A673 (cell line): ENCODE results near the gene FNBP1. TPM values are rescaled to one million over a fixed set of nuclear protein-coding genes. Genes with fewer than 3 reads are reported as not detected.
"Not testable (repeated sequence)": the region's sequence is repeated elsewhere in the genome, so short reads cannot be mapped to it uniquely, and the experiment has no call there.

ENCODE experiments used
- BruUV-seq: library from RNA; stranded (reverse); fragments of 400-500 nt; replicated peaks from 2 replicates; lab custom pipeline; 2021; lab: Mats Ljungman, UMichigan
- CTCF ChIA-PET: fragments of 300-600 bp; sonication (Branson Sonifier 250); formaldehyde crosslinking; loops from one replicate; lab custom pipeline; 2022; ENCODE audit warnings: antibody characterized with exemption; lab: Charles Lee
- POLR2A ChIA-PET: fragments of 300-600 bp; sonication (Branson Sonifier 250); formaldehyde crosslinking; loops from one replicate; lab custom pipeline; 2022; ENCODE audit warnings: antibody characterized with exemption; ENCODE audit not compliant: low non-redundant PET; lab: Charles Lee
- DNase-seq: peaks from one replicate; pipeline ENCODE4 v3.0.0-alpha.2; 2015; ENCODE audit warnings: low spot score
- H3K27ac ChIP-seq: fragments of 200-600 bp; sonication (generic); 2 replicates; pipeline ENCODE4 v1.5.1; 2016; ENCODE audit warnings: mixed run types, low read depth, mild to moderate bottlenecking, mixed read lengths, antibody characterized with exemption, low read length; ENCODE audit not compliant: poor library complexity, severe bottlenecking
- H3K27me3 ChIP-seq: fragments of 200-600 bp; sonication (generic); replicated peaks from 2 replicates; pipeline ENCODE4 v1.6.1; 2017; ENCODE audit warnings: mixed run types, low read depth, mild to moderate bottlenecking, mixed read lengths, antibody characterized with exemption, low read length; ENCODE audit not compliant: insufficient read depth, poor library complexity
- H3K36me3 ChIP-seq: fragments of 200-600 bp; sonication (generic); 2 replicates; pipeline ENCODE4 v1.6.1; 2016; ENCODE audit warnings: mixed run types, mild to moderate bottlenecking, mixed read lengths, antibody characterized with exemption, low read length; ENCODE audit not compliant: insufficient read depth, poor library complexity, severe bottlenecking
- H3K4me1 ChIP-seq: fragments of 200-600 bp; sonication (generic); 2 replicates; pipeline ENCODE4 v1.6.1; 2017; ENCODE audit warnings: mixed run types, mild to moderate bottlenecking, mixed read lengths, antibody characterized with exemption, low read length; ENCODE audit not compliant: insufficient read depth, poor library complexity, severe bottlenecking
- H3K4me3 ChIP-seq: fragments of 200-600 bp; sonication (generic); 2 replicates; pipeline ENCODE4 v1.5.1; 2016; ENCODE audit warnings: low read depth, mixed run types, mild to moderate bottlenecking, mixed read lengths, low read length; ENCODE audit not compliant: poor library complexity, severe bottlenecking
- H3K9me3 ChIP-seq: fragments of 200-600 bp; sonication (generic); 2 replicates; pipeline ENCODE4 v1.6.1; 2016; ENCODE audit warnings: mixed run types, low read depth, mild to moderate bottlenecking, mixed read lengths, antibody characterized with exemption, low read length; ENCODE audit not compliant: poor library complexity, severe bottlenecking
- EZH2 ChIP-seq: fragments of 200-600 bp; sonication (generic); IDR thresholded peaks from 2 replicates; pipeline ENCODE4 v1.6.1; 2017; ENCODE audit warnings: borderline replicate concordance, low read depth, mild to moderate bottlenecking, mixed read lengths, antibody characterized with exemption, low read length; ENCODE audit not compliant: poor library complexity, severe bottlenecking
- intact Hi-C: fragments of 100-400 bp; cut with micrococcal nuclease; formaldehyde crosslinking; loops from one replicate; pipeline ENCODE4 v1.10.0; 2022; ENCODE audit not compliant: unreplicated experiment
- total RNA-seq: library from RNA; stranded (reverse); gene quantifications from 2 replicates; pipeline ENCODE4 v1.2.3, GENCODE V29; 2021
- TF ChIP-seq, protein P1 (sequence below): fragments of 300-800, 200-600 bp; sonication (generic); conservative IDR thresholded peaks from 2 replicates; pipeline ENCODE4 v1.5.1; 2017; ENCODE audit warnings: low read depth, mild to moderate bottlenecking, antibody characterized with exemption, low read length, moderate library complexity, mixed read lengths

The FNBP1 gene
- total RNA-seq, 1 experiment from 2014 or later, result 200 TPM

DNA sequence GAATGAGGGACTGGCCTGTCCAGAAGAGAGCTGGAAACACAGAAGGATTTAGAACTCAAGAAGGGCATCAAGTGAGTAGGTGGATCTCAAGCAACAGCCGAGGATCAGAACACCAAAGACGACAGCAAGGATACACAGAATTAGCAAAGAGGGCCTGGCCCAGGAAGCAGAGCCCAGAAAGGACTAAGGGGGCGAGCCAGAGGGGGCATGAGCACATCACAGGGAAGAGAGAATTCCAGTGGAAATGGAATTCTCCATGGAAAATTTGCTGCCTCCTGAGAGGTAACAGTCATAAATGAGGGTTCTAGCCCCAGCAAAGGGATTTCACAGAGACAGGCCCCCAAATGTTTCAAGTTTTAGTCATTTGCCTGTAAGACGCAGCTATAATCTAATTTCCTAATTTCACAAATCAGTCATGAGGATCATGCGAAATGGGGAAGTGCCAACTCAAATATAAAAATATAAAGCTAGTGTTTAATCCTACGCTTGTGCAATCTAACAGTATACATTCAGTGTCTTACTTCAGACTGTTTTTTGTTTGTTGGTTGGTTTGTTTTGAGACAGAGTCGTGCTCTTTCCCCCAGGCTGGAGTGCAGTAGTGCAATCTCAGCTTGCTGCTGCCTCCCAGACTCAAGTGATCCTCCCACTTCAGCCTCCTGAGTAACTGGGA, 46.7 kb downstream of the FNBP1 start:
- CTCF ChIA-PET, result interaction anchor here (0.6 kb wide), 1 partner anchor 40 kb away, joined by 3 read pairs; no protein-coding TSS in a partner anchor
- intact Hi-C loops, result no loop called here
- no TSS peak for BruUV-seq

DNA sequence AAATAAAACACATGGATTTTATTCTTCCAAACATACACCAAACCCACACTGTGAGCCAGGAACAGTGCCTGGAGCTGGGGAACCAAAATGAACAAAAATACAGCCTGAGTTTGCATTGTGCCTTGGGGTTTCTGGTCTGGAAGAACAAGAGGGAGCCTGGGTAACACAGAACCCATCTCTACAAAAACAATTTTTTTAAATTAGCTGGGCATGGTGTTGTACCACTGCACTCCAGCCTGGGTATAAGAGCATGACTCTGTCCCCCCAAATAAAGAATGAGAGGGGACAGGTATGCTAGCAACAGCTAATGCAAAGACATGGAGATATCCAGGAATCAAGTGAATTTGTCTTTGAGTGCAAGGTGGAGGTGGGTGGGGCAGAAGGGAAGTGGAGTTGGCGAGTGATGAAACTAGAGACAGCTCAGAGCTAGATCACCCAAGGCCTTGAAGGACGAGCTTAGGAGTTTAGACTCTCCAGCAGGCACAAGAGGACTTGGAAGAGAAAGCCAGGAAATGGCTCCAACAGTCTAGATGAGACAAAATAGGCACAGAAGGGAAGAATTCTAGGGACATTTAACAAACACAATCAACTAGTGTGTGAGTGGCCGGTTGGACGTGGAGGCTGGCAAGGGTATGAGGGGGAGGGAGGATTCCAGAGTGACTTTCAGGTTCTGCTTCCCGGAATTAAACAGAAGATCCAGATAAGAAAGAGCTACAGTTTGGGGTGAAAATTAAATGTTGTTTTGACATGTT, 47.4 kb downstream of the FNBP1 start:
- Histone ChIP-seq H3K27me3 (no peaks in the 10 kb centered on the region), H3K4me1 (peaks cover 47% of the 10 kb centered on the region), H3K27ac (peak overlapping the region; percentile 68), H3K9me3 (no peaks in the 10 kb centered on the region), H3K36me3 (peaks cover 7% of the 10 kb centered on the region), H3K4me3 (no peak overlapping the region)
- intact Hi-C loops, result no loop called here
- no peak for DNase-seq
- POLR2A ChIA-PET, result no interaction called here
- CTCF ChIA-PET, result interaction anchor here (0.6 kb wide), 1 partner anchor 39 kb away, joined by 3 read pairs; no protein-coding TSS in a partner anchor
- no TSS peak for BruUV-seq
- TF ChIP-seq, protein P1, sequence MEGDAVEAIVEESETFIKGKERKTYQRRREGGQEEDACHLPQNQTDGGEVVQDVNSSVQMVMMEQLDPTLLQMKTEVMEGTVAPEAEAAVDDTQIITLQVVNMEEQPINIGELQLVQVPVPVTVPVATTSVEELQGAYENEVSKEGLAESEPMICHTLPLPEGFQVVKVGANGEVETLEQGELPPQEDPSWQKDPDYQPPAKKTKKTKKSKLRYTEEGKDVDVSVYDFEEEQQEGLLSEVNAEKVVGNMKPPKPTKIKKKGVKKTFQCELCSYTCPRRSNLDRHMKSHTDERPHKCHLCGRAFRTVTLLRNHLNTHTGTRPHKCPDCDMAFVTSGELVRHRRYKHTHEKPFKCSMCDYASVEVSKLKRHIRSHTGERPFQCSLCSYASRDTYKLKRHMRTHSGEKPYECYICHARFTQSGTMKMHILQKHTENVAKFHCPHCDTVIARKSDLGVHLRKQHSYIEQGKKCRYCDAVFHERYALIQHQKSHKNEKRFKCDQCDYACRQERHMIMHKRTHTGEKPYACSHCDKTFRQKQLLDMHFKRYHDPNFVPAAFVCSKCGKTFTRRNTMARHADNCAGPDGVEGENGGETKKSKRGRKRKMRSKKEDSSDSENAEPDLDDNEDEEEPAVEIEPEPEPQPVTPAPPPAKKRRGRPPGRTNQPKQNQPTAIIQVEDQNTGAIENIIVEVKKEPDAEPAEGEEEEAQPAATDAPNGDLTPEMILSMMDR, result no peak
- no peak for TF ChIP-seq EZH2

More for the DNA sequence above, 46.7 kb downstream of the FNBP1 start:
- POLR2A ChIA-PET, result interaction anchor here (0.6 kb wide), 1 partner anchor 103 kb away, joined by 16 read pairs; no protein-coding TSS in a partner anchor
- TF ChIP-seq EZH2, result no peak
- TF ChIP-seq, protein P1, result no peak
- Histone ChIP-seq H3K36me3 (peaks cover 7% of the 10 kb centered on the region), H3K27me3 (no peaks in the 10 kb centered on the region), H3K4me1 (peaks cover 46% of the 10 kb centered on the region), H3K27ac (peak overlapping the region; percentile 68), H3K4me3 (no peak overlapping the region), H3K9me3 (no peaks in the 10 kb centered on the region)
- no peak for DNase-seq

DNA sequence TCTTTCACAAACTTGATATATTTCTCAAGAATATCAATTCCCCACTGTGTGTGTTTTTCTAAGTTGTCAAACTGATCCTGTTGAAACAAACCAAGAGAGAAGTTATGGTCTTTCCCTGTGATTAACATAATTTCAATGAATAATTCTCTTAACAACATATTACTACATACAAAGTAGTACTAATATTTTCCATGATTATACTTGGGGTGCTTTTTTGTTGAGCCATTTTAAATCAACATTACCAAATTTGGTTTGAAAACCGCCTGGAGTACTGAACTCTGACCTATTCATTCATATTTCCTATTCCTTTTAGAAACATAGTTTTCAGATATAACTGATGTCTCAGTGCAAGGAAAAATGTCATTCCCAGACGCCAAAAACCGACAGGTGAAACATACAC, 48.1 kb downstream of the FNBP1 start:
- Histone ChIP-seq H3K27me3 (no peaks in the 10 kb centered on the region), H3K4me3 (no peak overlapping the region), H3K27ac (peak overlapping the region; percentile 68), H3K9me3 (no peaks in the 10 kb centered on the region), H3K4me1 (peaks cover 53% of the 10 kb centered on the region), H3K36me3 (peaks cover 7% of the 10 kb centered on the region)
- TF ChIP-seq, protein P1, result no peak
- no peak for TF ChIP-seq EZH2
- no TSS peak for BruUV-seq
- ChIA-PET CTCF (no interaction called here), POLR2A (no interaction called here)
- intact Hi-C loops, result no loop called here
- no peak for DNase-seq

DNA sequence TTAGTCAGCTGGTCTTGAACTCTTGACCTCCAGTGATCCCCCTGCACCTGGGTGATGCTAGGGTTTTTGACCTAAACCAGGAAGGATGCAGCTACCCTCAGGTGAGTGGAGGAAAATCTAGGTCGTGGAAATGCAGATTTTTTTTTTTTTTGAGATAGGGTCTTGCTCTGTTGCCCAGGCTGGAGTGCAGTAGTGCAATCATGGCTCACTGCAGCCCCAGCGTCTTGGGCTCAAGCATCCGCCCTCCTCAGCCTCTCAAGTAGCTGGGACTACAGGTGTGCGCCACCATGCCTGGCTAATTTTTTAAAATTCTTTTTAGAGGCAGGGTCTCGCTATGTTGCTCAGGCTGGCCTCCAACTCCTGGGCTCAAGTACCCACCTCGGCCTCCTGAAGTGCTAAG, 51.9 kb downstream of the FNBP1 start:
- H3K4me3 ChIP-seq, H3K27me3 ChIP-seq, BruUV-seq, H3K9me3 ChIP-seq, CTCF ChIA-PET, intact Hi-C loops, H3K27ac ChIP-seq, DNase-seq: not testable (repeated sequence)
- H3K36me3 ChIP-seq, result peaks cover 12% of the 10 kb centered on the region
- POLR2A ChIA-PET, result interaction anchor here (0.6 kb wide), 1 partner anchor 95 kb away, joined by 12 read pairs; no protein-coding TSS in a partner anchor
- H3K4me1 ChIP-seq, result peaks cover 28% of the 10 kb centered on the region
